Spleen (tissue), 11 donors: ENCODE results near the gene TRIM29. TPM values are rescaled to one million over a fixed set of nuclear protein-coding genes. Genes with fewer than 3 reads are reported as not detected.

Source experiments
- DNase-seq: peaks from one replicate; pipeline ENCODE4 v3.0.0-alpha.2; 2020
- H3K27ac ChIP-seq, 8 donors: fragments of 200-600 bp; sonication (generic) in 7 of 8; 1 replicate in 4 of 8; 2 replicates in 4 of 8; pipeline versions ENCODE4 v1.5.0 to v1.8.0; 2016 to 2021; ENCODE audit warnings: inconsistent platforms in 4 of 8, mild to moderate bottlenecking in 4 of 8, moderate library complexity in 1 of 8
- H3K27me3 ChIP-seq, 7 donors: fragments of 200-600 bp; sonication (generic) in 6 of 7; replicated peaks in 1 of 7; 1 replicate in 4 of 7; 2 replicates in 3 of 7; pipeline versions ENCODE4 v1.5.0 to v1.8.0; 2016 to 2021; ENCODE audit warnings: inconsistent platforms in 3 of 7, mild to moderate bottlenecking in 1 of 7
- H3K36me3 ChIP-seq, 6 donors: fragments of 200-600 bp; sonication (generic) in 5 of 6; 1 replicate in 4 of 6; 2 replicates in 2 of 6; pipeline versions ENCODE4 v1.5.0 to v1.8.0; 2016 to 2021; ENCODE audit warnings: inconsistent platforms in 2 of 6
- H3K4me1 ChIP-seq, 6 donors: fragments of 200-600 bp; sonication (generic) in 5 of 6; 1 replicate in 3 of 6; 2 replicates in 3 of 6; pipeline versions ENCODE4 v1.5.0 to v1.8.0; 2016 to 2021; ENCODE audit warnings: inconsistent platforms in 3 of 6
- H3K4me3 ChIP-seq, 8 donors: fragments of 200-600 bp; sonication (generic) in 7 of 8; 1 replicate in 4 of 8; 2 replicates in 4 of 8; pipeline versions ENCODE4 v1.5.0 to v1.8.0; 2016 to 2021; ENCODE audit warnings: inconsistent platforms in 4 of 8, mild to moderate bottlenecking in 4 of 8, moderate library complexity in 2 of 8
- H3K9me3 ChIP-seq, 8 donors: fragments of 200-600 bp; sonication (generic) in 7 of 8; 1 replicate in 4 of 8; 2 replicates in 4 of 8; pipeline versions ENCODE4 v1.5.0 to v1.8.0; 2016 to 2021; ENCODE audit warnings: inconsistent platforms in 4 of 8
- CTCF ChIP-seq, 11 experiments: fragments of 200-600 bp in 7 of 11; fragments of 450-650 bp in 4 of 11; sonication (generic) in 4 of 11; IDR thresholded peaks in 8 of 11; conservative IDR thresholded peaks in 3 of 11; 1 replicate in 7 of 11; 2 replicates in 4 of 11; pipeline versions ENCODE4 v1.4.0 to v1.8.0; 2016 to 2021; ENCODE audit warnings: antibody characterized with exemption in 11 of 11, inconsistent platforms in 4 of 11, mild to moderate bottlenecking in 1 of 11
- POLR2A ChIP-seq, 3 donors: fragments of 450-650 bp; IDR thresholded peaks; one replicate each; pipeline ENCODE4 v1.5.1; 2017; ENCODE audit warnings: antibody characterized with exemption in 3 of 3, mild to moderate bottlenecking in 1 of 3
- POLR2AphosphoS5 ChIP-seq, 3 donors: sonication (generic); formaldehyde crosslinking; IDR thresholded peaks; one replicate each; pipeline ENCODE4 v1.5.1; 2017; ENCODE audit warnings: antibody characterized with exemption in 3 of 3
- WGBS, 5 donors: extraction: QIAGEN DNeasy Blood & Tissue Kit in 3 of 5; methylation state at CpG; one replicate each; pipeline versions ENCODE4 v1.1.5 to v1.1.7; 2013 to 2018; 5-methylcytosine and 5-hydroxymethylcytosine counted together
- intact Hi-C: fragments of 100-400 bp; cut with DNase I; formaldehyde crosslinking; loops from one replicate; pipeline ENCODE4 v1.15.0; 2023; ENCODE audit warnings: low total_unique reads
- polyA plus RNA-seq, 3 donors: library from polyadenylated mRNA; stranded (reverse); fragments of 200-250 nt; gene quantifications; one replicate each; pipeline ENCODE4 v1.2.1, GENCODE V29; 2013
- total RNA-seq, 7 donors: library from RNA; depleted of rRNA in 3 of 7; stranded (reverse); fragments of >200 nt in 3 of 7; fragmentation: NEBNext Ultra II Directional in 4 of 7; extraction: Animal tissue kit (Norgen Biotek cat#: 25700) in 4 of 7; gene quantifications; one replicate each; pipeline versions ENCODE4 v1.1.0 to v1.2.1, GENCODE V29; 2016 to 2021
- donor health status: healthy with polysubstance abuse.
- donor health status: DM: no; HTN: no; CAD: no; lungs with moderate emphysema.
- donor health status: DM: no; HTN: no; CAD: no.
- donor health status: Bipolar disorder and iron deficiency.
- donor health status: healthy.
- donor health status: DM: no; HTN: no; CAD: no.
- donor health status: DM: yes; HTN: yes; CAD: no.

TRIM29 gene
- total and polyA plus RNA-seq, 10 donors: 0.03 to 2.0 (median 0.72) TPM; not detected in 4

GRCh38 chr11:120134931-120135228, 3.0 kb downstream of the TRIM29 start:
- 86 to 94% (median 93%) methylated on average over 2 to 5 of the region's 5 CpGs for WGBS, 5 donors
- no peaks in the 10 kb centered on the region for H3K4me1 ChIP-seq

GRCh38 chr11:120134106-120134930, 3.6 kb downstream of the TRIM29 start:
- Histone ChIP-seq H3K4me3 (no peak overlapping the region), H3K36me3 (no peaks in the 10 kb centered on the region), H3K4me1 (no peaks in the 10 kb centered on the region), H3K27ac (no peak overlapping the region), H3K9me3 (no peaks in the 10 kb centered on the region), H3K27me3 (peaks cover 0 to 23% (median 0%) of the 10 kb centered on the region in 7 donors)
- intact Hi-C loops: no loop called here
- TF ChIP-seq POLR2A (IDR thresholded peaks at IDR 0.05) (no peak), POLR2AphosphoS5 (IDR thresholded peaks at IDR 0.05) (no peak), CTCF (IDR thresholded peaks at IDR 0.05 in 8 of 11, conservative IDR thresholded peaks at IDR 0.05 in 3 of 11) (no peak)
- DNase-seq: peak; percentile 47
- WGBS, 5 donors: 75 to 91% (median 89%) methylated on average over 11 to 14 of the region's 14 CpGs

More at GRCh38 chr11:120134931-120135228, 3.0 kb downstream of the TRIM29 start:
- no peak for TF ChIP-seq CTCF (IDR thresholded peaks at IDR 0.05 in 8 of 11, conservative IDR thresholded peaks at IDR 0.05 in 3 of 11)
- TF ChIP-seq POLR2A (IDR thresholded peaks at IDR 0.05): no peak
- no peak for TF ChIP-seq POLR2AphosphoS5 (IDR thresholded peaks at IDR 0.05)
- peak; percentile 45 for DNase-seq
- Histone ChIP-seq H3K36me3 (no peaks in the 10 kb centered on the region), H3K4me3 (no peak overlapping the region), H3K9me3 (no peaks in the 10 kb centered on the region), H3K27me3 (peaks cover 0 to 26% (median 0%) of the 10 kb centered on the region in 7 donors), H3K27ac (no peak overlapping the region)
- intact Hi-C loops: no loop called here

- TF ChIP-seq CTCF (IDR thresholded peaks at IDR 0.05 in 8 of 11, conservative IDR thresholded peaks at IDR 0.05 in 3 of 11) (no peak), POLR2A (IDR thresholded peaks at IDR 0.05) (no peak), POLR2AphosphoS5 (IDR thresholded peaks at IDR 0.05) (no peak)
- no peak overlapping the region for H3K4me3 ChIP-seq
- 76 to 89% (median 86%) methylated on average over 11 of the region's 11 CpGs for WGBS, 5 donors
- no peak overlapping the region for H3K27ac ChIP-seq
- H3K36me3 ChIP-seq: no peaks in the 10 kb centered on the region
- intact Hi-C loops: no loop called here
- H3K4me1 ChIP-seq: no peaks in the 10 kb centered on the region
- H3K27me3 ChIP-seq: peaks cover 0 to 18% (median 0%) of the 10 kb centered on the region in 7 donors
- DNase-seq: peak; percentile 58
- no peaks in the 10 kb centered on the region for H3K9me3 ChIP-seq
Measured at GRCh38 chr11:120133216-120134105, 4.5 kb downstream of the TRIM29 start.
